22Rv1 (cell line): ENCODE results near the gene ANOS1.

ENCODE experiments used
- H3K27ac ChIP-seq: fragments of 450-650 bp; 2 replicates; pipeline ENCODE4 v1.5.1; 2017
- CTCF ChIP-seq: fragments of 450-650 bp; IDR thresholded peaks from 2 replicates; pipeline ENCODE4 v1.5.1; 2017; ENCODE audit warnings: mild to moderate bottlenecking
- ZFX ChIP-seq: fragments of 450-650 bp; IDR thresholded peaks from 2 replicates; pipeline ENCODE4 v1.6.1; 2017; ENCODE audit warnings: antibody characterized with exemption, borderline replicate concordance

ANOS1 gene

GRCh38 chrX:8647176-8647575 lies 84.8 kb downstream of the ANOS1 start:
- TF ChIP-seq ZFX: no peak
- no peak for TF ChIP-seq CTCF

DNA sequence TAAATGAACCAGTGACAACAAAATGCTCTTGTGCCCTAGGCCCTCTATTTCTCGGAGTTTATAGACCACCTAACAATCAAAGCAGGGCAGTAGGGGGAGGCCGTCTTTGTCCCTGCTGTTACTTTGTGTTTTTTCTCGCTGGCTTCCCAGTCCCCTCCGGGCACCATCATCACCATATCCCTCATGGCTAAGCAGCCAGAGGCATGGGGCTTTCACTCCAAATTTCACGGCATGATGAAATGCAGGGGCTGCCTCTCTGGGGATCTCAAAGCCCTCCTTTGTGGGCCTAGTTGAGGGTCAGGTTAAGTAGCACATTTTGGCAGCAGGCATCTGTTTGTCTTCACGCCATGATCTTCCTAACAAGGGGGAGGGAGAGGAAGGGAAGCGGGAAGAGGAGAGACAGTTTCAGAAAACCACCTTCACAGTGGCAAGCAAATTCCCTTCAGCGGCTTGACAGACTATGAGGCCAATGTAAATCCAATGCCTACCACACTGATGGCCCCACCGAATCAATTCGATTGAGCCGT lies 91.9 kb downstream of the ANOS1 start:
- no peak for TF ChIP-seq ZFX
- TF ChIP-seq CTCF: no peak
- H3K27ac ChIP-seq: no peak overlapping the region

More at GRCh38 chrX:8647176-8647575, 84.8 kb downstream of the ANOS1 start:
- H3K27ac ChIP-seq: no peak overlapping the region

GRCh38 chrX:8636497-8636896 lies 95.4 kb downstream of the ANOS1 start:
- TF ChIP-seq ZFX: no peak
- TF ChIP-seq CTCF: no peak

DNA sequence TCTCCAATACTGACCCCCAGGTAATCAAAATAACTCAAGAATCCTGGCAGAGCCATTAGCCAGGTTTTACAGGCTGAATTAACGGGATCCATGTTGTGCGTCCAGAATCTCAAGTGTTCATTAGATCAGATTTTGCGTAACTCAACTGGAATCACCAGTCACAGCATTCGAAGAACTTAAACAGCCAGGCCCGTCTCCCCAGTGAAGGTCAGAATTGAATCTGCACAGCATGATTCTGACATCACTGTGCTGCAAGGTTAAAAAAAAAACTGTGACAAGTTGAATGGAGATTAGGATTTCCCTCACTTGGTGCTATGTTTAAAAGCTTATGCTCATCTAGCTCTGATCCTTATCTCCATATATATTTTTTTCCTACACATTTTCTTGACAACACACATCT lies 96.1 kb downstream of the ANOS1 start:
- TF ChIP-seq CTCF (no peak), ZFX (no peak)
- no peak overlapping the region for H3K27ac ChIP-seq

More at GRCh38 chrX:8636497-8636896, 95.4 kb downstream of the ANOS1 start:
- no peak overlapping the region for H3K27ac ChIP-seq

GRCh38 chrX:8632924-8633323 lies 99.0 kb downstream of the ANOS1 start:
- no peak overlapping the region for H3K27ac ChIP-seq
- no peak for TF ChIP-seq ZFX
- no peak for TF ChIP-seq CTCF

- no peak overlapping the region for H3K27ac ChIP-seq
- TF ChIP-seq ZFX (no peak), CTCF (no peak)
These were observed 102.1 kb downstream of the ANOS1 start for GRCh38 chrX:8629871-8630270.

- TF ChIP-seq ZFX: no peak
- no peak for TF ChIP-seq CTCF
- H3K27ac ChIP-seq: no peak overlapping the region
These were observed 104.1 kb downstream of the ANOS1 start for GRCh38 chrX:8627796-8628195.
